ENCODE data around the gene PIK3C2A. TPM values are rescaled to one million over a fixed set of nuclear protein-coding genes. Genes with fewer than 3 reads are reported as not detected.

PIK3C2A gene
- total RNA-seq, 3 donors from 2014 or later: 81.0 to 86.3 (median 83.4) TPM

- intact Hi-C loops (cut with DNase I; ENCODE audit: low total_unique reads): no loop called here
- DNase-seq (ENCODE audit: low spot score in 2 of 2): no peak
- no peaks in the 10 kb centered on the region for H3K9me3 ChIP-seq
- H3K36me3 ChIP-seq: no peaks in the 10 kb centered on the region
- no peaks in the 10 kb centered on the region for H3K4me1 ChIP-seq
- TF ChIP-seq POLR2A (IDR thresholded peaks at IDR 0.05): no peak
- no peak for TF ChIP-seq POLR2AphosphoS5 (IDR thresholded peaks at IDR 0.05)
- TF ChIP-seq, protein P1, sequence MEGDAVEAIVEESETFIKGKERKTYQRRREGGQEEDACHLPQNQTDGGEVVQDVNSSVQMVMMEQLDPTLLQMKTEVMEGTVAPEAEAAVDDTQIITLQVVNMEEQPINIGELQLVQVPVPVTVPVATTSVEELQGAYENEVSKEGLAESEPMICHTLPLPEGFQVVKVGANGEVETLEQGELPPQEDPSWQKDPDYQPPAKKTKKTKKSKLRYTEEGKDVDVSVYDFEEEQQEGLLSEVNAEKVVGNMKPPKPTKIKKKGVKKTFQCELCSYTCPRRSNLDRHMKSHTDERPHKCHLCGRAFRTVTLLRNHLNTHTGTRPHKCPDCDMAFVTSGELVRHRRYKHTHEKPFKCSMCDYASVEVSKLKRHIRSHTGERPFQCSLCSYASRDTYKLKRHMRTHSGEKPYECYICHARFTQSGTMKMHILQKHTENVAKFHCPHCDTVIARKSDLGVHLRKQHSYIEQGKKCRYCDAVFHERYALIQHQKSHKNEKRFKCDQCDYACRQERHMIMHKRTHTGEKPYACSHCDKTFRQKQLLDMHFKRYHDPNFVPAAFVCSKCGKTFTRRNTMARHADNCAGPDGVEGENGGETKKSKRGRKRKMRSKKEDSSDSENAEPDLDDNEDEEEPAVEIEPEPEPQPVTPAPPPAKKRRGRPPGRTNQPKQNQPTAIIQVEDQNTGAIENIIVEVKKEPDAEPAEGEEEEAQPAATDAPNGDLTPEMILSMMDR (IDR thresholded peaks at IDR 0.05): no peak
- no peaks in the 10 kb centered on the region for H3K27me3 ChIP-seq
- no peak overlapping the region for H3K4me3 ChIP-seq
- no peak overlapping the region for H3K27ac ChIP-seq
Measured at GRCh38 chr11:17221968-17222367, 14.2 kb upstream of the PIK3C2A start.

GRCh38 chr11:17219016-17219415, 11.2 kb upstream of the PIK3C2A start:
- intact Hi-C loops (cut with DNase I; ENCODE audit: low total_unique reads): no loop called here
- Histone ChIP-seq H3K4me1 (no peaks in the 10 kb centered on the region), H3K27me3 (no peaks in the 10 kb centered on the region), H3K4me3 (no peak overlapping the region), H3K36me3 (no peaks in the 10 kb centered on the region), H3K9me3 (no peaks in the 10 kb centered on the region), H3K27ac (no peak overlapping the region)
- no peak for DNase-seq (ENCODE audit: low spot score in 2 of 2)
- TF ChIP-seq POLR2AphosphoS5 (IDR thresholded peaks at IDR 0.05) (no peak), POLR2A (IDR thresholded peaks at IDR 0.05) (no peak)
- TF ChIP-seq, protein P1 (IDR thresholded peaks at IDR 0.05): no peak

DNA sequence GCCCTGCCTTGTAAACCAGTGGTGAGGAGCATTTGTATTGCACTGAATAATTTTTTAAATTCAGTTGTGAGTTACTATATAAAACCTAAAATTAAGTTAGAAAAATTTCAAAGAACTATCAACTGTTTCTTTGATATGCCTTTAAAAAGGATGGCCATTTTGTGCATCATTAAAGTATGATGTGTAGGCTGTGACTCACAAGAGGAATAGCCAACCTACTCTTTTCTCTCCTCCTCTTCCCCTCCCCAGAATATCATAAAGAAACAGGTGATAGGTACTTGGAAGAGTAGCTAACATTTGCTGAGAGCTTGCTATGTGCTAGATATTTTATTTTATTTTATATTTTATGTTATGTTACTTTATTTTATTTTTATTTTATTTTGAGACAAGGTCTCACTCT, 10.6 kb upstream of the PIK3C2A start:
- Histone ChIP-seq H3K4me3 (no peak overlapping the region), H3K27ac (no peak overlapping the region), H3K9me3 (no peaks in the 10 kb centered on the region), H3K36me3 (no peaks in the 10 kb centered on the region), H3K4me1 (no peaks in the 10 kb centered on the region), H3K27me3 (no peaks in the 10 kb centered on the region)
- DNase-seq (ENCODE audit: low spot score in 2 of 2): no peak
- TF ChIP-seq POLR2A (IDR thresholded peaks at IDR 0.05) (no peak), POLR2AphosphoS5 (IDR thresholded peaks at IDR 0.05) (no peak)
- TF ChIP-seq, protein P1 (IDR thresholded peaks at IDR 0.05): no peak
- intact Hi-C loops (cut with DNase I; ENCODE audit: low total_unique reads): no loop called here

- no peaks in the 10 kb centered on the region for H3K27me3 ChIP-seq
- H3K27ac ChIP-seq: no peak overlapping the region
- intact Hi-C loops (cut with DNase I; ENCODE audit: low total_unique reads): no loop called here
- no peak for DNase-seq (ENCODE audit: low spot score in 2 of 2)
- TF ChIP-seq POLR2AphosphoS5 (IDR thresholded peaks at IDR 0.05) (no peak), POLR2A (IDR thresholded peaks at IDR 0.05) (no peak)
- TF ChIP-seq, protein P1 (IDR thresholded peaks at IDR 0.05): no peak
- no peaks in the 10 kb centered on the region for H3K4me1 ChIP-seq
- H3K9me3 ChIP-seq: no peaks in the 10 kb centered on the region
- no peak overlapping the region for H3K4me3 ChIP-seq
- H3K36me3 ChIP-seq: no peaks in the 10 kb centered on the region
Measured at GRCh38 chr11:17217401-17217800, 9.6 kb upstream of the PIK3C2A start.

- no peak for TF ChIP-seq POLR2AphosphoS5 (IDR thresholded peaks at IDR 0.05)
- TF ChIP-seq POLR2A (IDR thresholded peaks at IDR 0.05): no peak
- TF ChIP-seq, protein P1 (IDR thresholded peaks at IDR 0.05): no peak
- H3K36me3 ChIP-seq: no peaks in the 10 kb centered on the region
- intact Hi-C loops (cut with DNase I; ENCODE audit: low total_unique reads): no loop called here
- H3K27me3 ChIP-seq: no peaks in the 10 kb centered on the region
- DNase-seq (ENCODE audit: low spot score in 2 of 2): no peak
- H3K27ac ChIP-seq: no peak overlapping the region
- H3K4me3 ChIP-seq: no peak overlapping the region
- H3K4me1 ChIP-seq: no peaks in the 10 kb centered on the region
- H3K9me3 ChIP-seq: no peaks in the 10 kb centered on the region
Measured at GRCh38 chr11:17214338-17214737, 6.6 kb upstream of the PIK3C2A start.

Measured in breast epithelium (tissue), 4 donors.